Measurements from ENCODE around the gene CFDP1.

CFDP1 gene

GRCh38 chr16:75263291-75263962, 169.9 kb downstream of the CFDP1 start:
- H3K9ac ChIP-seq (ENCODE audit: low read depth in 1 of 2, low read length in 2 of 2): no peak overlapping the region
- peaks cover 34 to 55% of the 10 kb centered on the region in 2 donors for H3K4me1 ChIP-seq (ENCODE audit: control insufficient read depth in 1 of 2, insufficient read depth in 2 of 2, low read length in 2 of 2)
- no peak overlapping the region for H3K27ac ChIP-seq (ENCODE audit: low read depth, low read length)
- H3K27me3 ChIP-seq (ENCODE audit: control insufficient read depth in 1 of 2, insufficient read depth in 2 of 2, low read length in 2 of 2): no peaks in the 10 kb centered on the region
- H3K9me3 ChIP-seq (ENCODE audit: control insufficient read depth in 1 of 2, low read length in 2 of 2): no peaks in the 10 kb centered on the region
- H3K36me3 ChIP-seq (ENCODE audit: control insufficient read depth in 1 of 2, insufficient read depth in 2 of 2, low read length in 2 of 2): no peaks in the 10 kb centered on the region
- H3K4me3 ChIP-seq (ENCODE audit: low read depth in 1 of 2, low read length in 2 of 2): peak overlapping the region in 1 of 2 donors; percentile 71

- no peak overlapping the region for H3K4me3 ChIP-seq (ENCODE audit: low read depth in 1 of 2, low read length in 2 of 2)
- no peak overlapping the region for H3K27ac ChIP-seq (ENCODE audit: low read depth, low read length)
- no peaks in the 10 kb centered on the region for H3K36me3 ChIP-seq (ENCODE audit: control insufficient read depth in 1 of 2, insufficient read depth in 2 of 2, low read length in 2 of 2)
- H3K9me3 ChIP-seq (ENCODE audit: control insufficient read depth in 1 of 2, low read length in 2 of 2): no peaks in the 10 kb centered on the region
- no peaks in the 10 kb centered on the region for H3K27me3 ChIP-seq (ENCODE audit: control insufficient read depth in 1 of 2, insufficient read depth in 2 of 2, low read length in 2 of 2)
- no peak overlapping the region for H3K9ac ChIP-seq (ENCODE audit: low read depth in 1 of 2, low read length in 2 of 2)
- H3K4me1 ChIP-seq (ENCODE audit: control insufficient read depth in 1 of 2, insufficient read depth in 2 of 2, low read length in 2 of 2): peaks cover 34 to 50% of the 10 kb centered on the region in 2 donors
Measured at GRCh38 chr16:75262800-75263127, 170.5 kb downstream of the CFDP1 start.

DNA sequence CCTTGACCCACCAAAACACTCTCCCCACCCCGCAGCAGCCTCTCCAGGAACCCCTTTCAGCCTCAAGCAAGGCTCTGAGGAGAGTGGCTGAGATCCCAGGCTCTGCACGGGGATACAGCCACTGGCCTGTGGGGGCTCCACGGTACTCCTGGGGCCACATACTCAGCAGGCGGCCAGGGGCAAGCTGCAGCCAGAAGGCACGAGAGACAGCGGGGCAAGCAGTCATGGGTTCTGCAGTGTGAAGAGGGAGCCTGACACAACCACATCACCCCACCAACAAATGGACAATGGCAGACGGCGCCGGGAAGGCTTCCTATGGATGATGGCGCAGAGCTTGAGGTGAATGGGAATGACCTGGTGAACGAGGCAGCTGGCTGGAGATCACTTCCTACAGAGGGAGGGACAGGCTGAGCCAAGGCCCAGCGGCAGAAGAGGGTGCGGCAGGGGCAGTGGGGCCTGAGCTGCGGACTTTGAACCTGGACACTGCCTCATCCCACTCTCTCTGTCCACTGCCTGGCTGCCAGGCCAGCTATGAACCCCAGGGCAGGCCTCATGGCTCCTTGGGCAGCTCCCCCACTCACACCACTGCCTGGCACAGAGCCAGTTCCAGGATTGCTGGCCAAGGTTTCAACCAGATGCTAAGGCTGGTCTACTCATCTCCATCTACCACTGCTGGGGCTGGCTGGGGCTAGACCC, 171.1 kb downstream of the CFDP1 start:
- Histone ChIP-seq H3K36me3 (ENCODE audit: control insufficient read depth in 1 of 2, insufficient read depth in 2 of 2, low read length in 2 of 2) (no peaks in the 10 kb centered on the region), H3K4me3 (ENCODE audit: low read depth in 1 of 2, low read length in 2 of 2) (peak overlapping the region in 1 of 2 donors; percentile 7), H3K27me3 (ENCODE audit: control insufficient read depth in 1 of 2, insufficient read depth in 2 of 2, low read length in 2 of 2) (no peaks in the 10 kb centered on the region), H3K9ac (ENCODE audit: low read depth in 1 of 2, low read length in 2 of 2) (no peak overlapping the region), H3K4me1 (ENCODE audit: control insufficient read depth in 1 of 2, insufficient read depth in 2 of 2, low read length in 2 of 2) (peaks cover 34 to 51% of the 10 kb centered on the region in 2 donors), H3K27ac (ENCODE audit: low read depth, low read length) (no peak overlapping the region), H3K9me3 (ENCODE audit: control insufficient read depth in 1 of 2, low read length in 2 of 2) (no peaks in the 10 kb centered on the region)

GRCh38 chr16:75261590-75262078, 171.7 kb downstream of the CFDP1 start:
- Histone ChIP-seq H3K27ac (ENCODE audit: low read depth, low read length) (no peak overlapping the region), H3K9ac (ENCODE audit: low read depth in 1 of 2, low read length in 2 of 2) (no peak overlapping the region), H3K9me3 (ENCODE audit: control insufficient read depth in 1 of 2, low read length in 2 of 2) (no peaks in the 10 kb centered on the region), H3K4me1 (ENCODE audit: control insufficient read depth in 1 of 2, insufficient read depth in 2 of 2, low read length in 2 of 2) (peaks cover 34 to 53% of the 10 kb centered on the region in 2 donors), H3K4me3 (ENCODE audit: low read depth in 1 of 2, low read length in 2 of 2) (no peak overlapping the region), H3K36me3 (ENCODE audit: control insufficient read depth in 1 of 2, insufficient read depth in 2 of 2, low read length in 2 of 2) (no peaks in the 10 kb centered on the region), H3K27me3 (ENCODE audit: control insufficient read depth in 1 of 2, insufficient read depth in 2 of 2, low read length in 2 of 2) (no peaks in the 10 kb centered on the region)

DNA sequence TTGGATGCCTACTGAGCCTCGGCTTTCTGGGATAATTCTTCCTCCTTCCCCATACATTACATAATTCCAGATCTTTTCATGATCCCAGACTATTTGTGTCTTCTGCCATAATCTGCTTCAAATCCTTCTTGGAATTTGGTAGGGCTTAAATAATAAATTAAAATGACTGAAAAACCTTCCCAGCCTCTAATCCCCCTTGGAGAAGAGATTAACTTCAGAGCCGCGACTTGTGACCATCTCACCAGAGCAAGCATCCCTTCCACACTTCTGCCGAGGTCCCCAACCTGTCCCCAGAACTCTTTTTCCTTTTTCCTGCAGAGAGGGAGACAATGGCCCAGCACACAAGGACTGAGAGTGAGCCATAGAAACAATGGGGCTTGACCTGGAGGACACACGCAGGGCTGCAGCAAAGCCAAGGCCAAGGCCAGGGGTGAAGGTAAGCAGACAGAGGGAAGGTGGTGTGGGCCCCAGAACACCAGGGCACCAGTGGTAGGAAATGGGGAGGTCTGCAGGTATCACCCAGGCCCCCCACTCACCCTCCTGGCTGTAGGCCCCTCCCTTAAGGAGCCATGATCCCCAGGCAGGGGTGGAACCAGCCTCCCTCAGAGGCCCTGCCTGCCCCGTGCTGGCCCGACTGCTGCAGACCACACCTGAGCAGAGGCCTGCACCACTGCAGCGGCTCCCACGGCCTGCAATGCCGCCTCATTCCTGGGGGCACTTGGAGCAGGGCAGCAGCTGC, 172.3 kb downstream of the CFDP1 start:
- no peak overlapping the region for H3K9ac ChIP-seq (ENCODE audit: low read depth in 1 of 2, low read length in 2 of 2)
- no peak overlapping the region for H3K27ac ChIP-seq (ENCODE audit: low read depth, low read length)
- no peaks in the 10 kb centered on the region for H3K27me3 ChIP-seq (ENCODE audit: control insufficient read depth in 1 of 2, insufficient read depth in 2 of 2, low read length in 2 of 2)
- H3K4me3 ChIP-seq (ENCODE audit: low read depth in 1 of 2, low read length in 2 of 2): no peak overlapping the region
- H3K4me1 ChIP-seq (ENCODE audit: control insufficient read depth in 1 of 2, insufficient read depth in 2 of 2, low read length in 2 of 2): peaks cover 29 to 52% of the 10 kb centered on the region in 2 donors
- H3K36me3 ChIP-seq (ENCODE audit: control insufficient read depth in 1 of 2, insufficient read depth in 2 of 2, low read length in 2 of 2): no peaks in the 10 kb centered on the region
- H3K9me3 ChIP-seq (ENCODE audit: control insufficient read depth in 1 of 2, low read length in 2 of 2): no peaks in the 10 kb centered on the region

DNA sequence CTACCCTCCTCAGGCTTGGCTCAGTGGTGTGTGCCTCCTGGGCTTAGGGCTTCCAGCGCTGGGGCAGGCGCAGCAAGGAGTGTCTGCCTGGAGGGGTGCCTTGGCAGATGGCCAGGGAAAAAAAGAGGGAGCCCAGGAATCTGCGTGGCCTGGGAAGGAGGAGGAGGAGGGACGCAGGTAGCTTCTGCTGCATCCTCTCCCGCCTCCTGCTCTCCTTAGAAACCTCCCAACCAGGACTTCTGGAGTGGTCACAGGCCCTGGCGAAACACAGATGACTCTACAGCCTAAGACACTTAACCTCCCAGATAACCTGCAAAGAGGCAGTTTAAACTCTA, 174.5 kb downstream of the CFDP1 start:
- no peaks in the 10 kb centered on the region for H3K36me3 ChIP-seq (ENCODE audit: control insufficient read depth in 1 of 2, insufficient read depth in 2 of 2, low read length in 2 of 2)
- H3K4me1 ChIP-seq (ENCODE audit: control insufficient read depth in 1 of 2, insufficient read depth in 2 of 2, low read length in 2 of 2): peaks cover 25 to 44% of the 10 kb centered on the region in 2 donors
- H3K4me3 ChIP-seq (ENCODE audit: low read depth in 1 of 2, low read length in 2 of 2): no peak overlapping the region
- H3K27me3 ChIP-seq (ENCODE audit: control insufficient read depth in 1 of 2, insufficient read depth in 2 of 2, low read length in 2 of 2): no peaks in the 10 kb centered on the region
- no peaks in the 10 kb centered on the region for H3K9me3 ChIP-seq (ENCODE audit: control insufficient read depth in 1 of 2, low read length in 2 of 2)
- no peak overlapping the region for H3K27ac ChIP-seq (ENCODE audit: low read depth, low read length)
- H3K9ac ChIP-seq (ENCODE audit: low read depth in 1 of 2, low read length in 2 of 2): no peak overlapping the region

- Histone ChIP-seq H3K4me1 (ENCODE audit: control insufficient read depth in 1 of 2, insufficient read depth in 2 of 2, low read length in 2 of 2) (peaks cover 21 to 43% of the 10 kb centered on the region in 2 donors), H3K27me3 (ENCODE audit: control insufficient read depth in 1 of 2, insufficient read depth in 2 of 2, low read length in 2 of 2) (no peaks in the 10 kb centered on the region), H3K4me3 (ENCODE audit: low read depth in 1 of 2, low read length in 2 of 2) (no peak overlapping the region), H3K9me3 (ENCODE audit: control insufficient read depth in 1 of 2, low read length in 2 of 2) (no peaks in the 10 kb centered on the region), H3K27ac (ENCODE audit: low read depth, low read length) (no peak overlapping the region), H3K36me3 (ENCODE audit: control insufficient read depth in 1 of 2, insufficient read depth in 2 of 2, low read length in 2 of 2) (no peaks in the 10 kb centered on the region), H3K9ac (ENCODE audit: low read depth in 1 of 2, low read length in 2 of 2) (no peak overlapping the region)
Measured at GRCh38 chr16:75257886-75258806, 175.2 kb downstream of the CFDP1 start.

GRCh38 chr16:75256696-75257343, 176.5 kb downstream of the CFDP1 start:
- H3K27me3 ChIP-seq (ENCODE audit: control insufficient read depth in 1 of 2, insufficient read depth in 2 of 2, low read length in 2 of 2): no peaks in the 10 kb centered on the region
- H3K4me3 ChIP-seq (ENCODE audit: low read depth in 1 of 2, low read length in 2 of 2): no peak overlapping the region
- no peak overlapping the region for H3K9ac ChIP-seq (ENCODE audit: low read depth in 1 of 2, low read length in 2 of 2)
- H3K4me1 ChIP-seq (ENCODE audit: control insufficient read depth in 1 of 2, insufficient read depth in 2 of 2, low read length in 2 of 2): peaks cover 17 to 43% of the 10 kb centered on the region in 2 donors
- H3K27ac ChIP-seq (ENCODE audit: low read depth, low read length): no peak overlapping the region
- no peaks in the 10 kb centered on the region for H3K36me3 ChIP-seq (ENCODE audit: control insufficient read depth in 1 of 2, insufficient read depth in 2 of 2, low read length in 2 of 2)
- H3K9me3 ChIP-seq (ENCODE audit: control insufficient read depth in 1 of 2, low read length in 2 of 2): no peaks in the 10 kb centered on the region

DNA sequence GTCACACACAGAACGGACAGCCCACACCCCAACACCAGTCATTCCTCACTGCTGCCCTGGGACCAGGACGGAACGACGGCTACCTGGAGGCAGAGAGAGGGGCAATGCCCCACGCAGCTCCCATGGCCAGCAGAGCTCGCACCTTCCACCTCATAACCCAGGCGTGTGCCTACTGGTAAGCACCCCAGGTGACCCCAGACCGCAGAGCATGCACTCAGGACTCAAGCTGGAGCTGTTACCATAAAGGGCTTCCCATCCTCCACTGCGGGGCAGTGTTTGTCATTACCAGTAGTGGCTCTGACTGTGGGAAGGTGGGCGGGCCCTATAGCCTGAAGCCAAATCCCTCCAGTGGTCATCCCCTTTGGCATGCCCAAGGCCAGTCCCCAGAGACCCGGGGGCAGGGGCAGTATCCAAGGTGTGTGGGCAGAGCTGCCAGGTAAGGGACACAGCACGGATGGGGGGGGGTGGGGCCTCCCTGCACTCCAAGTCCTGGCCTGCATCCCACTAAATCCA, 177.2 kb downstream of the CFDP1 start:
- no peaks in the 10 kb centered on the region for H3K36me3 ChIP-seq (ENCODE audit: control insufficient read depth in 1 of 2, insufficient read depth in 2 of 2, low read length in 2 of 2)
- no peak overlapping the region for H3K9ac ChIP-seq (ENCODE audit: low read depth in 1 of 2, low read length in 2 of 2)
- H3K4me1 ChIP-seq (ENCODE audit: control insufficient read depth in 1 of 2, insufficient read depth in 2 of 2, low read length in 2 of 2): peaks cover 18 to 41% of the 10 kb centered on the region in 2 donors
- H3K9me3 ChIP-seq (ENCODE audit: control insufficient read depth in 1 of 2, low read length in 2 of 2): no peaks in the 10 kb centered on the region
- H3K27me3 ChIP-seq (ENCODE audit: control insufficient read depth in 1 of 2, insufficient read depth in 2 of 2, low read length in 2 of 2): no peaks in the 10 kb centered on the region
- H3K4me3 ChIP-seq (ENCODE audit: low read depth in 1 of 2, low read length in 2 of 2): no peak overlapping the region
- H3K27ac ChIP-seq (ENCODE audit: low read depth, low read length): peak overlapping the region; percentile 22

Data from duodenal mucosa (tissue), 2 donors.